Measurements from ENCODE around the gene PLA2G2C. TPM values are rescaled to one million over a fixed set of nuclear protein-coding genes. Genes with fewer than 3 reads are reported as not detected.
A peak's percentile ranks its signal among the peaks of the same experiment; 100 is the strongest.

Gene PLA2G2C
- total and polyA plus RNA-seq, 8 donors: 0.43 to 1.3 (median 0.73) TPM; not detected in 5

- DNase-seq: no peak
- Histone ChIP-seq H3K36me3 (no peaks in the 10 kb centered on the region), H3K4me1 (peaks cover 0 to 10% (median 1%) of the 10 kb centered on the region in 4 donors), H3K4me3 (no peak overlapping the region), H3K27me3 (peaks cover 0 to 5% (median 0%) of the 10 kb centered on the region in 3 donors), H3K27ac (no peak overlapping the region), H3K9me3 (no peaks in the 10 kb centered on the region)
- TF ChIP-seq EP300 (IDR thresholded peaks at IDR 0.05) (no peak), POLR2A (IDR thresholded peaks at IDR 0.05) (no peak)
- TF ChIP-seq, protein P1, sequence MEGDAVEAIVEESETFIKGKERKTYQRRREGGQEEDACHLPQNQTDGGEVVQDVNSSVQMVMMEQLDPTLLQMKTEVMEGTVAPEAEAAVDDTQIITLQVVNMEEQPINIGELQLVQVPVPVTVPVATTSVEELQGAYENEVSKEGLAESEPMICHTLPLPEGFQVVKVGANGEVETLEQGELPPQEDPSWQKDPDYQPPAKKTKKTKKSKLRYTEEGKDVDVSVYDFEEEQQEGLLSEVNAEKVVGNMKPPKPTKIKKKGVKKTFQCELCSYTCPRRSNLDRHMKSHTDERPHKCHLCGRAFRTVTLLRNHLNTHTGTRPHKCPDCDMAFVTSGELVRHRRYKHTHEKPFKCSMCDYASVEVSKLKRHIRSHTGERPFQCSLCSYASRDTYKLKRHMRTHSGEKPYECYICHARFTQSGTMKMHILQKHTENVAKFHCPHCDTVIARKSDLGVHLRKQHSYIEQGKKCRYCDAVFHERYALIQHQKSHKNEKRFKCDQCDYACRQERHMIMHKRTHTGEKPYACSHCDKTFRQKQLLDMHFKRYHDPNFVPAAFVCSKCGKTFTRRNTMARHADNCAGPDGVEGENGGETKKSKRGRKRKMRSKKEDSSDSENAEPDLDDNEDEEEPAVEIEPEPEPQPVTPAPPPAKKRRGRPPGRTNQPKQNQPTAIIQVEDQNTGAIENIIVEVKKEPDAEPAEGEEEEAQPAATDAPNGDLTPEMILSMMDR (IDR thresholded peaks at IDR 0.05): no peak
- WGBS, 5 donors: 92 to 94% (median 92%) methylated on average over 8 to 10 of the region's 10 CpGs
- intact Hi-C loops (cut with DNase I; ENCODE audit: low total_unique reads): no loop called here
These were observed 59.4 kb downstream of the PLA2G2C start for GRCh38 chr1:20126806-20127440.

DNA sequence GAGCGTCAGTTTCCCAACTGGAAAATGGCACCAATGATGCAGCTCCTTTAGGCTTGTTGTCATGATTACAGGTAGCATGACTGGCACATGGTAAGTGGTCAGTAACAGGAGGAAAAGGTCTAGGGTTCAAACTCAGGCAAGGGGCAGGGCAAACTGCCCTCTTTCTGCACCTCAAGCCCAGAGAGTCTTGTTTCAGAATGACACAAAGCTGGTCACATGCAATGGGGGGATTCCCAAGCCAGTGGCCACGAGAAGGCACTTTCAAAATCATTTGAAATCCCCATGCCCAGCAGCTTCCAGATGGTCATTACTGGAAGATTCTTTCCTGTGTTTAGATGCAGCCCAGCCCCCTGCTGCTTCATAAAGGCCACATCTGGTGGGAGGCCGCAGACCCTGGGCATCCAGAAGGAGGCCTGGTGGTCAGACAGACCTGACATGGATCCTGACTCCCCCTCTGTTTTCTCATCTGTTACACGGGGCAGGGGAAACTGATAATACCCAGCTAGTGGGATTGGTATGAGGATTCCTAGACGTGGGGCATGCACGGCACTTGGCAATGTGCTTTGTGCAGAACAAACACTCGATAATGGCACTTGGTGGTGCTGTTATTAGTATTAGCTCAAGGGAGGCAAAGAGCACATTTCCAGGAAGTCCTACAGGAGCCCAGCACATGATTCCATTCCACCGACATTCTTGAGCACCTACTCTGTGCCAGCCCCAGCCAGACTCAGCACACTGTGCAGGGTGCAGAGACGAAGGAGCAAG lies 60.1 kb downstream of the PLA2G2C start:
- TF ChIP-seq POLR2A (IDR thresholded peaks at IDR 0.05): no peak
- TF ChIP-seq, protein P1 (IDR thresholded peaks at IDR 0.05): no peak
- TF ChIP-seq EP300 (IDR thresholded peaks at IDR 0.05): no peak
- TF ChIP-seq POLR2AphosphoS5 (IDR thresholded peaks at IDR 0.05): no peak
- Histone ChIP-seq H3K4me3 (no peak overlapping the region), H3K36me3 (no peaks in the 10 kb centered on the region), H3K9me3 (no peaks in the 10 kb centered on the region), H3K4me1 (peaks cover 0 to 10% (median 1%) of the 10 kb centered on the region in 4 donors), H3K27ac (no peak overlapping the region), H3K27me3 (peaks cover 0 to 11% (median 0%) of the 10 kb centered on the region in 3 donors)
- intact Hi-C loops (cut with DNase I; ENCODE audit: low total_unique reads): no loop called here
- no peak for DNase-seq
- 59 to 72% (median 69%) methylated on average over 7 to 9 of the region's 9 CpGs for WGBS, 5 donors

DNA sequence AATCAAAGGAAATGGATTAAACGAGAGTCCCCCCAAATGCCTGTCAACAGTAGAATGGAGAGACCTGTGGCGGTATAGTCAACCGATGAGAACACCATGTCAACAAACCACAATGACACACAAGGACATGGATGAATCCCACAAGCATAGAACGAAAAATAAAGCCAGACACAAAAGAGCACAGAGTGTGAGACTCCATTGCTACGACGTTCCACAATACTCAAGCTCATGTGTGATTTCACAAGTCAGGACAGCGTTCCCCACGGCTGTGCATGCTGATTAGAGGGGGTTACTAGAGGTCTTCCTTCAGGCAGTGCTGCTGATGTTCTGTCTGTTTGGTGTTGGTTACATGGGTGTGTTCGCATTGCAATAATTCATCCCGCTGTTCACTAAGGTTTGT lies 61.2 kb downstream of the PLA2G2C start:
- Histone ChIP-seq H3K27me3 (peaks cover 0 to 21% (median 0%) of the 10 kb centered on the region in 3 donors), H3K4me1 (peaks cover 0 to 10% (median 1%) of the 10 kb centered on the region in 4 donors), H3K9me3 (no peaks in the 10 kb centered on the region), H3K27ac (no peak overlapping the region), H3K36me3 (no peaks in the 10 kb centered on the region), H3K4me3 (no peak overlapping the region)
- intact Hi-C loops (cut with DNase I; ENCODE audit: low total_unique reads): no loop called here
- DNase-seq: no peak
- no peak for TF ChIP-seq POLR2AphosphoS5 (IDR thresholded peaks at IDR 0.05)
- TF ChIP-seq, protein P1 (IDR thresholded peaks at IDR 0.05): no peak
- no peak for TF ChIP-seq EP300 (IDR thresholded peaks at IDR 0.05)
- no peak for TF ChIP-seq POLR2A (IDR thresholded peaks at IDR 0.05)
- WGBS, 5 donors: 69 to 79% (median 76%) methylated on average over 10 of the region's 10 CpGs

GRCh38 chr1:20124456-20125057 lies 61.8 kb downstream of the PLA2G2C start:
- peak in 1 of 2 donors; percentile 42 for DNase-seq
- H3K4me3 ChIP-seq: no peak overlapping the region
- peaks cover 0 to 26% (median 0%) of the 10 kb centered on the region in 3 donors for H3K27me3 ChIP-seq
- H3K27ac ChIP-seq: no peak overlapping the region
- peaks cover 0 to 10% (median 1%) of the 10 kb centered on the region in 4 donors for H3K4me1 ChIP-seq
- intact Hi-C loops (cut with DNase I; ENCODE audit: low total_unique reads): no loop called here
- TF ChIP-seq POLR2A (IDR thresholded peaks at IDR 0.05): no peak
- TF ChIP-seq EP300 (IDR thresholded peaks at IDR 0.05): no peak
- no peak for TF ChIP-seq POLR2AphosphoS5 (IDR thresholded peaks at IDR 0.05)
- TF ChIP-seq, protein P1 (IDR thresholded peaks at IDR 0.05): no peak
- no peaks in the 10 kb centered on the region for H3K9me3 ChIP-seq
- H3K36me3 ChIP-seq: no peaks in the 10 kb centered on the region
- 45 to 72% (median 55%) methylated on average over 6 to 7 of the region's 7 CpGs for WGBS, 5 donors
